Activated CD8-positive, alpha-beta memory T cell treated with anti-CD3 and anti-CD28 coated beads, Interleukin-2, amount 50 U/mL, for 48 hours (primary cell): Measurements from ENCODE around the gene SLC34A1.
A peak's percentile ranks its signal among the peaks of the same experiment; 100 is the strongest.

Experiments used
- DNase-seq: peaks from one replicate; pipeline ENCODE4 v3.0.0-alpha.2; 2020

The SLC34A1 gene

GRCh38 chr5:177389241-177390169 lies 5.3 kb downstream of the SLC34A1 start:
- DNase-seq = no peak

GRCh38 chr5:177390363-177391300 lies 6.4 kb downstream of the SLC34A1 start:
- DNase-seq = peak; percentile 94

GRCh38 chr5:177392765-177393164 lies 8.5 kb downstream of the SLC34A1 start:
- no peak for DNase-seq

GRCh38 chr5:177393206-177393765 lies 9.1 kb downstream of the SLC34A1 start:
- no peak for DNase-seq

- no peak for DNase-seq
Measured at GRCh38 chr5:177393990-177394389, 9.8 kb downstream of the SLC34A1 start.

- DNase-seq = no peak
Measured at GRCh38 chr5:177396078-177396477, 11.8 kb downstream of the SLC34A1 start.

- DNase-seq = no peak
Measured at GRCh38 chr5:177396807-177397206, 12.6 kb downstream of the SLC34A1 start.

- no peak for DNase-seq
Measured at GRCh38 chr5:177397875-177398390, 13.7 kb downstream of the SLC34A1 start.

GRCh38 chr5:177399997-177400868 lies 16.0 kb downstream of the SLC34A1 start, which contains the start of gene PFN3:
Gene PFN3, minus strand, starts transcription at chr5:177400661. Its CDS starts 85 bp downstream, at chr5:177400576.
- DNase-seq = no peak

GRCh38 chr5:177402271-177403043 lies 18.2 kb downstream of the SLC34A1 start:
- DNase-seq = peak; percentile 82

GRCh38 chr5:177403102-177403791 lies 19.0 kb downstream of the SLC34A1 start:
- DNase-seq = peak; percentile 76

- DNase-seq = peak; percentile 91
Measured at GRCh38 chr5:177403792-177404640, 19.8 kb downstream of the SLC34A1 start.

GRCh38 chr5:177404641-177405179 lies 20.5 kb downstream of the SLC34A1 start:
- DNase-seq = no peak

- DNase-seq = no peak
Measured at GRCh38 chr5:177405312-177405711, 21.1 kb downstream of the SLC34A1 start.

GRCh38 chr5:177405805-177406204 lies 21.6 kb downstream of the SLC34A1 start:
- no peak for DNase-seq

- DNase-seq = no peak
Measured at GRCh38 chr5:177409043-177409801, 25.0 kb downstream of the SLC34A1 start, which contains the start of gene F12. Gene F12, minus strand, starts transcription at chr5:177409564. Its CDS starts 37 bp downstream, at chr5:177409527.

GRCh38 chr5:177410575-177410974 lies 26.3 kb downstream of the SLC34A1 start:
- no peak for DNase-seq

- DNase-seq = no peak
Measured at GRCh38 chr5:177412603-177413233, 28.5 kb downstream of the SLC34A1 start.
